Liver (tissue), 9 donors: ENCODE data around the gene PRMT9. TPM values are rescaled to one million over a fixed set of nuclear protein-coding genes. Genes with fewer than 3 reads are reported as not detected.

Experiments
- DNase-seq: peaks from one replicate; pipeline ENCODE4 v3.0.0-alpha.2; 2017; ENCODE audit warnings: low spot score
- H3K27ac ChIP-seq, 2 donors: one replicate each; pipeline ENCODE4 v1.7.0; 2013; ENCODE audit warnings: inconsistent platforms in 2 of 2, low read length in 2 of 2, control low read depth in 1 of 2, low read depth in 1 of 2, mild to moderate bottlenecking in 1 of 2
- H3K27me3 ChIP-seq, 4 donors: one replicate each; pipeline versions ENCODE4 v1.6.1 to v1.7.0; 2013; ENCODE audit warnings: low read length in 3 of 4, inconsistent platforms in 1 of 4, mild to moderate bottlenecking in 1 of 4, moderate library complexity in 1 of 4; ENCODE audit not compliant: control insufficient read depth in 4 of 4, insufficient read depth in 4 of 4
- H3K36me3 ChIP-seq, 4 donors: one replicate each; pipeline versions ENCODE4 v1.6.1 to v1.7.0; 2013; ENCODE audit warnings: low read length in 3 of 4, mild to moderate bottlenecking in 3 of 4, low read depth in 1 of 4, moderate library complexity in 1 of 4; ENCODE audit not compliant: control insufficient read depth in 4 of 4, insufficient read depth in 3 of 4
- H3K4me1 ChIP-seq, 4 donors: one replicate each; pipeline versions ENCODE4 v1.6.1 to v1.7.0; 2013; ENCODE audit warnings: low read length in 3 of 4, mild to moderate bottlenecking in 3 of 4, moderate library complexity in 1 of 4; ENCODE audit not compliant: control insufficient read depth in 4 of 4, insufficient read depth in 4 of 4
- H3K4me3 ChIP-seq, 3 donors: one replicate each; pipeline versions ENCODE4 v1.6.1 to v1.7.0; 2013; ENCODE audit warnings: low read length in 3 of 3, control low read depth in 1 of 3, low read depth in 1 of 3, mild to moderate bottlenecking in 1 of 3
- H3K9ac ChIP-seq, 2 donors: one replicate each; pipeline ENCODE4 v1.7.0; 2013; ENCODE audit warnings: low read length in 2 of 2, mild to moderate bottlenecking in 2 of 2, moderate library complexity in 2 of 2, control low read depth in 1 of 2, low read depth in 1 of 2
- H3K9me3 ChIP-seq, 4 donors: one replicate each; pipeline versions ENCODE4 v1.6.1 to v1.7.0; 2013; ENCODE audit warnings: low read length in 3 of 4; ENCODE audit not compliant: control insufficient read depth in 4 of 4
- EGR1 ChIP-seq, 2 donors: IDR thresholded peaks; 2 replicates each; pipeline ENCODE4 v1.6.1; 2016 to 2018; ENCODE audit warnings: antibody characterized with exemption in 2 of 2, low read depth in 2 of 2
- GABPA ChIP-seq, 2 donors: IDR thresholded peaks in 1 of 2; conservative IDR thresholded peaks in 1 of 2; 2 replicates each; pipeline ENCODE4 v1.6.1; 2016; ENCODE audit warnings: antibody characterized with exemption in 2 of 2, mild to moderate bottlenecking in 1 of 2, moderate library complexity in 1 of 2
- HNF4G ChIP-seq: IDR thresholded peaks from 2 replicates; pipeline ENCODE4 v1.6.1; 2016; ENCODE audit warnings: antibody characterized with exemption
- NR2F2 ChIP-seq: IDR thresholded peaks from 2 replicates; pipeline ENCODE4 v1.6.1; 2016; ENCODE audit warnings: antibody characterized with exemption
- RAD21 ChIP-seq, 2 donors: IDR thresholded peaks; 2 replicates each; pipeline ENCODE4 v1.6.1; 2016; ENCODE audit warnings: antibody characterized with exemption in 2 of 2, mild to moderate bottlenecking in 2 of 2
- RXRA ChIP-seq, 2 donors: IDR thresholded peaks; 2 replicates each; pipeline ENCODE4 v1.6.1; 2017 to 2018; ENCODE audit warnings: antibody characterized with exemption in 2 of 2, mild to moderate bottlenecking in 1 of 2
- SP1 ChIP-seq: IDR thresholded peaks from 2 replicates; pipeline ENCODE4 v1.6.1; 2018; ENCODE audit warnings: antibody characterized with exemption, mild to moderate bottlenecking
- TAF1 ChIP-seq: conservative IDR thresholded peaks from 2 replicates; pipeline ENCODE4 v1.6.1; 2016; ENCODE audit warnings: antibody characterized with exemption, mild to moderate bottlenecking
- whole genome bisulfite sequencing: extraction: QIAGEN DNeasy Blood & Tissue Kit; methylation state at CpG from one replicate; pipeline ENCODE4 v1.1.7; 2013; 5-methylcytosine and 5-hydroxymethylcytosine counted together
- polyA plus RNA-seq, 2 donors: library from polyadenylated mRNA; stranded (reverse) in 1 of 2; unstranded in 1 of 2; fragments of 200-250 nt in 1 of 2; fragments of >200 nt in 1 of 2; fragmentation: Nextera tagmentation in 1 of 2; extraction: Ambion mirVana in 1 of 2; gene quantifications; one replicate each; pipeline versions ENCODE4 v1.2.1 to v1.2.3, GENCODE V29; 2013 to 2015
- total RNA-seq, 2 donors: library from RNA; depleted of rRNA; stranded (reverse); fragments of >200 nt; gene quantifications; one replicate each; pipeline ENCODE4 v1.2.3, GENCODE V29; 2014
- TF ChIP-seq, protein P1 (sequence below): IDR thresholded peaks from 2 replicates; pipeline ENCODE4 v1.6.1; 2016; ENCODE audit warnings: antibody characterized with exemption, mild to moderate bottlenecking
- TF ChIP-seq, protein P2 (sequence below): IDR thresholded peaks from 2 replicates; pipeline ENCODE4 v1.6.1; 2016; ENCODE audit warnings: antibody characterized with exemption
- TF ChIP-seq, protein P3 (sequence below): IDR thresholded peaks from 2 replicates; pipeline ENCODE4 v1.6.1; 2016; ENCODE audit warnings: antibody characterized with exemption
- TF ChIP-seq, protein P4 (sequence below): IDR thresholded peaks from 2 replicates; pipeline ENCODE4 v1.6.1; 2016; ENCODE audit warnings: antibody characterized with exemption
- donor health status: healthy.
- donor health status: healthy.
- donor health status: healthy.
- donor health status: healthy.
- donor health status: healthy.

Gene PRMT9
- total and polyA plus RNA-seq, 4 donors = 2.4 to 8.5 (median 5.7) TPM

DNA sequence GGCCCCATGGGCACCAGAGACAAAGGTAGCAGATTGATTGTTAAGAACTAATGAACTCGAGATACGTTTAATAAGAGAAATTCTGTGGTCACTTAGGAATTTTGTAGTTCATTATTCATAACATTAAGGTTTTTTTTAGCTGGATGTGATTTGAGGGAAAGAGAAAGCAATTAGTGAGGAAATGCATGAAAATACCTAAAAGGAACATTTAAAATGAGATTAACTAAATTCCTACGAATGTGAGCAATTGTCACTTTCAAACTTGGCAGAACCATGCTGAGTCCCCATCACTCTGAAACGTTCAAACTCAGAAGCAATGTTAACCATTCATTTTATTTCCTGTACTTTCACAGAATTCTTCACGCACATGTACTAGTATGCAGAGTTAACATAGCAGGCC, 5.9 kb downstream of the PRMT9 start:
- 85% methylated on average over 5 of the region's 5 CpGs for WGBS
- Histone ChIP-seq H3K27ac (no peak overlapping the region), H3K4me1 (peaks cover 0 to 7% (median 4%) of the 10 kb centered on the region in 4 donors), H3K4me3 (no peak overlapping the region), H3K9me3 (no peaks in the 10 kb centered on the region), H3K27me3 (no peaks in the 10 kb centered on the region), H3K9ac (no peak overlapping the region), H3K36me3 (peaks cover 0 to 5% (median 2%) of the 10 kb centered on the region in 4 donors)
- TF ChIP-seq GABPA (IDR thresholded peaks at IDR 0.05 in 1 of 2, conservative IDR thresholded peaks at IDR 0.05 in 1 of 2) = no peak
- TF ChIP-seq, protein P1, sequence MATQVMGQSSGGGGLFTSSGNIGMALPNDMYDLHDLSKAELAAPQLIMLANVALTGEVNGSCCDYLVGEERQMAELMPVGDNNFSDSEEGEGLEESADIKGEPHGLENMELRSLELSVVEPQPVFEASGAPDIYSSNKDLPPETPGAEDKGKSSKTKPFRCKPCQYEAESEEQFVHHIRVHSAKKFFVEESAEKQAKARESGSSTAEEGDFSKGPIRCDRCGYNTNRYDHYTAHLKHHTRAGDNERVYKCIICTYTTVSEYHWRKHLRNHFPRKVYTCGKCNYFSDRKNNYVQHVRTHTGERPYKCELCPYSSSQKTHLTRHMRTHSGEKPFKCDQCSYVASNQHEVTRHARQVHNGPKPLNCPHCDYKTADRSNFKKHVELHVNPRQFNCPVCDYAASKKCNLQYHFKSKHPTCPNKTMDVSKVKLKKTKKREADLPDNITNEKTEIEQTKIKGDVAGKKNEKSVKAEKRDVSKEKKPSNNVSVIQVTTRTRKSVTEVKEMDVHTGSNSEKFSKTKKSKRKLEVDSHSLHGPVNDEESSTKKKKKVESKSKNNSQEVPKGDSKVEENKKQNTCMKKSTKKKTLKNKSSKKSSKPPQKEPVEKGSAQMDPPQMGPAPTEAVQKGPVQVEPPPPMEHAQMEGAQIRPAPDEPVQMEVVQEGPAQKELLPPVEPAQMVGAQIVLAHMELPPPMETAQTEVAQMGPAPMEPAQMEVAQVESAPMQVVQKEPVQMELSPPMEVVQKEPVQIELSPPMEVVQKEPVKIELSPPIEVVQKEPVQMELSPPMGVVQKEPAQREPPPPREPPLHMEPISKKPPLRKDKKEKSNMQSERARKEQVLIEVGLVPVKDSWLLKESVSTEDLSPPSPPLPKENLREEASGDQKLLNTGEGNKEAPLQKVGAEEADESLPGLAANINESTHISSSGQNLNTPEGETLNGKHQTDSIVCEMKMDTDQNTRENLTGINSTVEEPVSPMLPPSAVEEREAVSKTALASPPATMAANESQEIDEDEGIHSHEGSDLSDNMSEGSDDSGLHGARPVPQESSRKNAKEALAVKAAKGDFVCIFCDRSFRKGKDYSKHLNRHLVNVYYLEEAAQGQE = no peak
- TF ChIP-seq TAF1 = no peak
- TF ChIP-seq NR2F2 = no peak
- no peak for DNase-seq

DNA sequence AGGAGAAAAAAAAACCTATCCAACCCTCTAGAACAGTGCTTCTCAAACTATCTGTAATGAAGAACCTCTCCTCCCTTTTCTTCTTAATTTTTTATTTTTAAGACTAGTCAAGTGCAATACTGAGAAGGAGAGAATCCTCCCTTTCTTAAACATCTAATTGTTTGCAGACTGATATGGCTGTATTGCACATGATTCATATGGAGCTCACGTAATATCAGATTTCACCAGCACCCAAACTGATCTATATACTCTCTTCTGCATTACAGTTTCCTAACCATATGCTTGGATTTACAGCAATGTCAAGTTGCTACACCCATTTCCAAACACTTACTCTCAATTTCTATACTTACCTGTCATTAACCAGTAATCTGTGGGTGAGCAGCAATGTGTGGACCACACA, 9.5 kb downstream of the PRMT9 start:
- TF ChIP-seq, protein P2, sequence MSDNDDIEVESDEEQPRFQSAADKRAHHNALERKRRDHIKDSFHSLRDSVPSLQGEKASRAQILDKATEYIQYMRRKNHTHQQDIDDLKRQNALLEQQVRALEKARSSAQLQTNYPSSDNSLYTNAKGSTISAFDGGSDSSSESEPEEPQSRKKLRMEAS = no peak
- TF ChIP-seq, protein P3, sequence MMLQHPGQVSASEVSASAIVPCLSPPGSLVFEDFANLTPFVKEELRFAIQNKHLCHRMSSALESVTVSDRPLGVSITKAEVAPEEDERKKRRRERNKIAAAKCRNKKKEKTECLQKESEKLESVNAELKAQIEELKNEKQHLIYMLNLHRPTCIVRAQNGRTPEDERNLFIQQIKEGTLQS = no peak
- no peak for TF ChIP-seq RAD21 (IDR thresholded peaks at IDR 0.05)
- TF ChIP-seq NR2F2 = no peak
- TF ChIP-seq GABPA (IDR thresholded peaks at IDR 0.05 in 1 of 2, conservative IDR thresholded peaks at IDR 0.05 in 1 of 2) = no peak
- TF ChIP-seq, protein P1 = no peak
- no peak for TF ChIP-seq HNF4G
- TF ChIP-seq SP1 = no peak
- TF ChIP-seq RXRA (IDR thresholded peaks at IDR 0.05) = no peak
- no peak for TF ChIP-seq EGR1 (IDR thresholded peaks at IDR 0.05; ENCODE audit: low read depth in 2 of 2)
- TF ChIP-seq, protein P4, sequence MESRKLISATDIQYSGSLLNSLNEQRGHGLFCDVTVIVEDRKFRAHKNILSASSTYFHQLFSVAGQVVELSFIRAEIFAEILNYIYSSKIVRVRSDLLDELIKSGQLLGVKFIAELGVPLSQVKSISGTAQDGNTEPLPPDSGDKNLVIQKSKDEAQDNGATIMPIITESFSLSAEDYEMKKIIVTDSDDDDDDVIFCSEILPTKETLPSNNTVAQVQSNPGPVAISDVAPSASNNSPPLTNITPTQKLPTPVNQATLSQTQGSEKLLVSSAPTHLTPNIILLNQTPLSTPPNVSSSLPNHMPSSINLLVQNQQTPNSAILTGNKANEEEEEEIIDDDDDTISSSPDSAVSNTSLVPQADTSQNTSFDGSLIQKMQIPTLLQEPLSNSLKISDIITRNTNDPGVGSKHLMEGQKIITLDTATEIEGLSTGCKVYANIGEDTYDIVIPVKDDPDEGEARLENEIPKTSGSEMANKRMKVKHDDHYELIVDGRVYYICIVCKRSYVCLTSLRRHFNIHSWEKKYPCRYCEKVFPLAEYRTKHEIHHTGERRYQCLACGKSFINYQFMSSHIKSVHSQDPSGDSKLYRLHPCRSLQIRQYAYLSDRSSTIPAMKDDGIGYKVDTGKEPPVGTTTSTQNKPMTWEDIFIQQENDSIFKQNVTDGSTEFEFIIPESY = no peak
- no peak for DNase-seq
- Histone ChIP-seq H3K9ac (no peak overlapping the region), H3K36me3 (peaks cover 0 to 7% (median 2%) of the 10 kb centered on the region in 4 donors), H3K27ac (no peak overlapping the region), H3K27me3 (no peaks in the 10 kb centered on the region), H3K9me3 (no peaks in the 10 kb centered on the region), H3K4me1 (no peaks in the 10 kb centered on the region), H3K4me3 (no peak overlapping the region)
- 98% methylated on average over 1 of the region's 1 CpG for WGBS
